HepG2 (cell line): ENCODE measurements around the gene ISLR2. TPM values are rescaled to one million over a fixed set of nuclear protein-coding genes. Genes with fewer than 3 reads are reported as not detected.

Source experiments
- ATAC-seq: fragments of 200-7000 bp; cut with Tn5 transposase; 3 replicates; pipeline ENCODE4 v1.9.1; 2020; ENCODE audit warnings: mild to moderate bottlenecking, moderate library complexity
- BruUV-seq: library from RNA; stranded (reverse); fragments of 400-500 nt; replicated peaks from 2 replicates; lab custom pipeline; 2021; lab: Mats Ljungman, UMichigan
- CTCF ChIA-PET: fragments of 300-600 bp; formaldehyde crosslinking; extraction: SDS; loops from one replicate; lab custom pipeline; 2021; ENCODE audit warnings: low total read pairs, inconsistent platforms, low intra/inter-chr PET ratio; lab: Yijun Ruan, JAX
- POLR2A ChIA-PET: fragments of 350-600 bp; sonication (Branson Sonifier 250); formaldehyde crosslinking; loops from one replicate; lab custom pipeline; 2020; ENCODE audit warnings: antibody characterized with exemption, inconsistent platforms; lab: Yijun Ruan, JAX
- DNase-seq: peaks from one replicate; pipeline ENCODE4 v3.0.0-alpha.2; 2015; ENCODE audit warnings: low spot score
- FAIRE-seq: peaks from 3 replicates; lab custom pipeline; 2011; peaks lifted over from hg19 to GRCh38; lab: Jason Lieb, UNC
- H2AFZ ChIP-seq: one replicate; pipeline ENCODE4 v1.6.1; 2011; ENCODE audit warnings: low read length, inconsistent platforms
- H3K27ac ChIP-seq: fragments of 300-600 bp; 3 replicates; pipeline ENCODE4 v1.8.0; 2011; ENCODE audit warnings: mixed run types, mild to moderate bottlenecking, mixed read lengths, low read length, inconsistent platforms; ENCODE audit not compliant: insufficient read depth; ENCODE audit errors: extremely low read length
- H3K27me3 ChIP-seq, 2 experiments: fragments of 200-600 bp in 1 of 2; 2 replicates in 1 of 2; 3 replicates in 1 of 2; pipeline versions ENCODE4 v1.6.0 to v1.8.0; 2011; ENCODE audit warnings: low read length in 2 of 2, mild to moderate bottlenecking in 2 of 2, moderate library complexity in 2 of 2, inconsistent platforms in 1 of 2; ENCODE audit not compliant: insufficient read depth in 2 of 2, control insufficient read depth in 1 of 2
- H3K36me3 ChIP-seq, 2 experiments: fragments of 200-600 bp in 1 of 2; replicated peaks in 1 of 2; 2 replicates in 1 of 2; 3 replicates in 1 of 2; pipeline versions ENCODE4 v1.5.1 to v1.8.0; 2011; ENCODE audit warnings: low read length in 2 of 2, inconsistent platforms in 1 of 2; ENCODE audit not compliant: insufficient read depth in 2 of 2, control insufficient read depth in 1 of 2
- H3K4me1 ChIP-seq: 2 replicates; pipeline ENCODE4 v1.5.1; 2012; ENCODE audit warnings: low read length, inconsistent platforms; ENCODE audit not compliant: insufficient read depth
- H3K4me2 ChIP-seq: 2 replicates; pipeline ENCODE4 v1.6.0; 2011; ENCODE audit warnings: low read depth, low read length, inconsistent platforms
- H3K4me3 ChIP-seq, 3 experiments: fragments of 200-600 bp in 1 of 3; sonication (generic), shearing (Covaris generic) in 1 of 3; replicated peaks in 1 of 3; 2 replicates each; pipeline ENCODE4 v1.5.1; 2011 to 2016; ENCODE audit warnings: low read length in 3 of 3, inconsistent platforms in 2 of 3, low read depth in 2 of 3, mild to moderate bottlenecking in 2 of 3, control low read depth in 1 of 3, mixed read lengths in 1 of 3; ENCODE audit not compliant: insufficient read depth in 1 of 3
- H3K79me2 ChIP-seq: one replicate; pipeline ENCODE4 v1.6.1; 2011; ENCODE audit warnings: low read length, inconsistent platforms; ENCODE audit not compliant: insufficient read depth
- H3K9ac ChIP-seq: 2 replicates; pipeline ENCODE4 v1.6.0; 2011; ENCODE audit warnings: mild to moderate bottlenecking, low read depth, low read length, inconsistent platforms; ENCODE audit not compliant: insufficient read depth
- H3K9me3 ChIP-seq: 2 replicates; pipeline ENCODE4 v1.5.1; 2012; ENCODE audit warnings: mild to moderate bottlenecking, low read length
- H4K20me1 ChIP-seq: 2 replicates; pipeline ENCODE4 v1.6.0; 2011; ENCODE audit warnings: inconsistent platforms, mild to moderate bottlenecking, low read length, moderate library complexity; ENCODE audit not compliant: insufficient read depth
- EED ChIP-seq: sonication (generic); formaldehyde crosslinking; IDR thresholded peaks from 2 replicates; pipeline ENCODE4 v1.5.0; 2020; ENCODE audit warnings: mild to moderate bottlenecking, missing genetic modification reagents
- FIP1L1 ChIP-seq: fragments of 200-400 bp; formaldehyde crosslinking; IDR thresholded peaks from 2 replicates; pipeline ENCODE4 v1.6.1; 2018; ENCODE audit warnings: low read depth, mild to moderate bottlenecking, low read length, moderate library complexity, borderline replicate concordance; ENCODE audit not compliant: insufficient read depth
- MXI1 ChIP-seq: IDR thresholded peaks from 3 replicates; pipeline ENCODE4 v1.6.1; 2012; ENCODE audit warnings: low read depth, low read length, inconsistent platforms, borderline replicate concordance
- NFE2 ChIP-seq: sonication (generic); formaldehyde crosslinking; IDR thresholded peaks from 2 replicates; pipeline ENCODE4 v1.4.0; 2020; ENCODE audit warnings: missing genetic modification reagents
- NFYC ChIP-seq: IDR thresholded peaks from 2 replicates; pipeline ENCODE4 v1.6.1; 2016; ENCODE audit warnings: missing genetic modification reagents, missing compliant biosample characterization
- PHF20 ChIP-seq: sonication (generic); formaldehyde crosslinking; IDR thresholded peaks from 2 replicates; pipeline ENCODE4 v1.5.0; 2020; ENCODE audit warnings: mild to moderate bottlenecking, missing genetic modification reagents
- PTBP1 ChIP-seq: fragments of 200-400 bp; formaldehyde crosslinking; IDR thresholded peaks from 2 replicates; pipeline ENCODE4 v1.6.1; 2018; ENCODE audit warnings: low read length, low read depth; ENCODE audit not compliant: poor library complexity, severe bottlenecking
- TRIM24 ChIP-seq: sonication (generic); formaldehyde crosslinking; IDR thresholded peaks from 2 replicates; pipeline ENCODE4 v1.8.0; 2022; ENCODE audit warnings: mild to moderate bottlenecking, missing genetic modification reagents
- ZNF326 ChIP-seq: sonication (generic); formaldehyde crosslinking; IDR thresholded peaks from 2 replicates; pipeline ENCODE4 v1.4.0; 2020; ENCODE audit warnings: missing genetic modification reagents, borderline replicate concordance
- WGBS: methylation state at CpG from one replicate; pipeline ENCODE4 v1.1.6; 2017; ENCODE audit warnings: low lambda C conversion rate; 5-methylcytosine and 5-hydroxymethylcytosine counted together
- in situ Hi-C: cut with HindIII; loops from 2 replicates; pipeline ENCODE4 v1.10.0; 2017; ENCODE audit warnings: low pct_unique_long_range_greater_than_20kb; ENCODE audit not compliant: extremely low pct_ligation_motif_present
- intact Hi-C: fragments of 100-400 bp; cut with micrococcal nuclease; formaldehyde crosslinking; loops from one replicate; pipeline ENCODE4 v1.10.0; 2022; ENCODE audit not compliant: unreplicated experiment
- polyA plus RNA-seq, 8 experiments: library from polyadenylated mRNA; depleted of rRNA in 3 of 8; stranded (reverse) in 7 of 8; unstranded in 1 of 8; fragments of >200 nt; fragmentation: Illumina TruSeq in 4 of 8; extraction: Trizol in 4 of 8; gene quantifications; 2 replicates each; pipeline versions ENCODE4 v1.2.1 to v1.2.3, GENCODE V29; 2011 to 2016; ENCODE audit warnings: low read depth in 4 of 8, missing spikeins in 1 of 8, mixed read lengths in 1 of 8; ENCODE audit not compliant: insufficient read depth in 1 of 8
- total RNA-seq, 5 experiments: library from RNA; depleted of rRNA; stranded (reverse); fragments of >200 nt; fragmentation: Illumina TruSeq; extraction: Trizol; gene quantifications; 2 replicates each; pipeline ENCODE4 v1.2.3, GENCODE V29; 2016; ENCODE audit warnings: low read depth in 1 of 5
- TF ChIP-seq, protein P1 (sequence below): IDR thresholded peaks from 2 replicates; pipeline ENCODE4 v1.6.1; 2016; ENCODE audit warnings: missing compliant biosample characterization, missing genetic modification reagents, borderline replicate concordance
- TF ChIP-seq, protein P2 (sequence below): sonication (generic); formaldehyde crosslinking; IDR thresholded peaks from 2 replicates; pipeline ENCODE4 v1.5.1; 2020; ENCODE audit warnings: missing genetic modification reagents, mild to moderate bottlenecking, borderline replicate concordance
- TF ChIP-seq, protein P3 (sequence below): IDR thresholded peaks from 2 replicates; pipeline ENCODE4 v1.6.1; 2012; ENCODE audit warnings: low read depth, low read length, improper control_type of control experiment

The ISLR2 gene
- total and polyA plus RNA-seq, 2 of the 13 experiments (the other 11 are each of a cell fraction or from before 2014, with no cell fraction given) = not detected

DNA sequence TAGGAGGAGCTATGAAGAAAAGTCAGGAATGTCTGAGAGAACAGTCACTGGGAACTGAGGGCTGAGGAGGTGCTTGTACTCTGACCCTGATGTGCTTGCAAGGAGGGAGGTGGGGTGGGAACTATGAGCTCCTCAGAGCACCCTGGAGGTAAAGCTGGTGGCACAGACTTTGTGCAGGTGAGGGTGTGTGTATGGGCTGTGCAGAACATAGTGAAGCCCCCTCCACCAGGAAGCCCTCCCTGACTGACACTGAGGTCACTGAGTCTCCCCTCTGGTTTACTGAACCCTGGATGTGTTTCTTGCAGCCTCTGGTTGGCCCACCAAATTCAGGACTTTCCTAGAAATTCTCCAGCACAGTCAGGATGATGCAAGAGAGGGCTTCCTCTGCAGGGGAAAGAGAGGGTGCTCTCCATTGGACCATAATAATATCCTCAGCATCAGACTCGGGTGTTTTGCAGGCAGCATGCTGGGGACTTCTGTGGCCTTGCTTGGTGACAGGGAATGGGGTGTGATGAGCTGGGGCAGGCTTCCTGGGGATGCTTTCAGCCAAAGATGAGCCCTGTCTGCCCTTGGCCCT lies 41.7 kb downstream of the ISLR2 start:
- Histone ChIP-seq H3K4me3 (no peak overlapping the region), H3K4me2 (no peak overlapping the region), H4K20me1 (no peaks in the 10 kb centered on the region), H3K79me2 (no peaks in the 10 kb centered on the region), H3K9me3 (no peaks in the 10 kb centered on the region), H3K4me1 (no peaks in the 10 kb centered on the region), H3K27me3 (peaks cover 12 to 42% of the 10 kb centered on the region in 2 experiments; a peak in 4 of 5 replicates), H3K36me3 (no peaks in the 10 kb centered on the region), H2AFZ (no peak overlapping the region), H3K9ac (no peak overlapping the region), H3K27ac (no peak overlapping the region)
- intact Hi-C loops = no loop called here
- DNase-seq = no peak
- WGBS = 0% methylated on average over 1 of the region's 1 CpG
- BruUV-seq = no TSS peak
- in situ Hi-C loops = no loop called here
- CTCF ChIA-PET = no interaction called here
- POLR2A ChIA-PET = no interaction called here
- no peak for TF ChIP-seq NFYC
- TF ChIP-seq, protein P1, sequence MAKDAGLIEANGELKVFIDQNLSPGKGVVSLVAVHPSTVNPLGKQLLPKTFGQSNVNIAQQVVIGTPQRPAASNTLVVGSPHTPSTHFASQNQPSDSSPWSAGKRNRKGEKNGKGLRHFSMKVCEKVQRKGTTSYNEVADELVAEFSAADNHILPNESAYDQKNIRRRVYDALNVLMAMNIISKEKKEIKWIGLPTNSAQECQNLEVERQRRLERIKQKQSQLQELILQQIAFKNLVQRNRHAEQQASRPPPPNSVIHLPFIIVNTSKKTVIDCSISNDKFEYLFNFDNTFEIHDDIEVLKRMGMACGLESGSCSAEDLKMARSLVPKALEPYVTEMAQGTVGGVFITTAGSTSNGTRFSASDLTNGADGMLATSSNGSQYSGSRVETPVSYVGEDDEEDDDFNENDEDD (CRISPR knock-in tag) = no peak
- TF ChIP-seq PTBP1 = no peak
- TF ChIP-seq, protein P2, sequence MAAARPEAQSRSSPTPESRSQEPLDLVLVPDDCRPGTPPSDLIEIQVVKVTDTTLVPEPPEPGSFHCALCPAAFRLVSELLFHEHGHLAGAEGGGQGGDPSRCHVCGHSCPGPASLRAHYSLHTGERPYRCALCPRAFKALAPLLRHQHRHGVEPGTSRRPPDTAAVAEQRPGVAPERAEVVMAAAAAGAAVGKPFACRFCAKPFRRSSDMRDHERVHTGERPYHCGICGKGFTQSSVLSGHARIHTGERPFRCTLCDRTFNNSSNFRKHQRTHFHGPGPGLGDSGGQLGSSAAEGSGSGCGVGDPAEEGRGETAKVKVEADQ (CRISPR knock-in tag) = no peak
- TF ChIP-seq FIP1L1 = no peak
- TF ChIP-seq PHF20 (CRISPR knock-in tag) = no peak
- no peak for TF ChIP-seq ZNF326 (CRISPR knock-in tag)
- TF ChIP-seq TRIM24 (CRISPR knock-in tag) = no peak
- TF ChIP-seq MXI1 = no peak
- no peak for TF ChIP-seq EED (CRISPR knock-in tag)
- TF ChIP-seq NFE2 (CRISPR knock-in tag) = no peak
- TF ChIP-seq, protein P3, sequence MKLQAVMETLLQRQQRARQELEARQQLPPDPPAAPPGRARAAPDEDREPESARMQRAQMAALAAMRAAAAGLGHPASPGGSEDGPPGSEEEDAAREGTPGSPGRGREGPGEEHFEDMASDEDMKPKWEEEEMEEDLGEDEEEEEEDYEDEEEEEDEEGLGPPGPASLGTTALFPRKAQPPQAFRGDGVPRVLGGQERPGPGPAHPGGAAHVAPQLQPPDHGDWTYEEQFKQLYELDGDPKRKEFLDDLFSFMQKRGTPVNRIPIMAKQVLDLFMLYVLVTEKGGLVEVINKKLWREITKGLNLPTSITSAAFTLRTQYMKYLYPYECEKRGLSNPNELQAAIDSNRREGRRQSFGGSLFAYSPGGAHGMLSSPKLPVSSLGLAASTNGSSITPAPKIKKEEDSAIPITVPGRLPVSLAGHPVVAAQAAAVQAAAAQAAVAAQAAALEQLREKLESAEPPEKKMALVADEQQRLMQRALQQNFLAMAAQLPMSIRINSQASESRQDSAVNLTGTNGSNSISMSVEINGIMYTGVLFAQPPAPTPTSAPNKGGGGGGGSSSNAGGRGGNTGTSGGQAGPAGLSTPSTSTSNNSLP = no peak
- FAIRE-seq = no peak
- ATAC-seq = no peak
